Spleen (tissue), 7 donors: ENCODE measurements around the gene AQP12A.

Experiments used
- CTCF ChIP-seq, 11 experiments: fragments of 200-600 bp in 7 of 11; fragments of 450-650 bp in 4 of 11; sonication (generic) in 4 of 11; IDR thresholded peaks in 8 of 11; conservative IDR thresholded peaks in 3 of 11; 1 replicate in 7 of 11; 2 replicates in 4 of 11; pipeline versions ENCODE4 v1.4.0 to v1.8.0; 2016 to 2021; ENCODE audit warnings: antibody characterized with exemption in 11 of 11, inconsistent platforms in 4 of 11, mild to moderate bottlenecking in 1 of 11
- POLR2A ChIP-seq, 3 donors: fragments of 450-650 bp; IDR thresholded peaks; one replicate each; pipeline ENCODE4 v1.5.1; 2017; ENCODE audit warnings: antibody characterized with exemption in 3 of 3, mild to moderate bottlenecking in 1 of 3
- POLR2AphosphoS5 ChIP-seq, 3 donors: sonication (generic); formaldehyde crosslinking; IDR thresholded peaks; one replicate each; pipeline ENCODE4 v1.5.1; 2017; ENCODE audit warnings: antibody characterized with exemption in 3 of 3
- donor health status: DM: no; HTN: no; CAD: no; lungs with moderate emphysema.
- donor health status: DM: no; HTN: no; CAD: no.
- donor health status: DM: no; HTN: no; CAD: no.

DNA sequence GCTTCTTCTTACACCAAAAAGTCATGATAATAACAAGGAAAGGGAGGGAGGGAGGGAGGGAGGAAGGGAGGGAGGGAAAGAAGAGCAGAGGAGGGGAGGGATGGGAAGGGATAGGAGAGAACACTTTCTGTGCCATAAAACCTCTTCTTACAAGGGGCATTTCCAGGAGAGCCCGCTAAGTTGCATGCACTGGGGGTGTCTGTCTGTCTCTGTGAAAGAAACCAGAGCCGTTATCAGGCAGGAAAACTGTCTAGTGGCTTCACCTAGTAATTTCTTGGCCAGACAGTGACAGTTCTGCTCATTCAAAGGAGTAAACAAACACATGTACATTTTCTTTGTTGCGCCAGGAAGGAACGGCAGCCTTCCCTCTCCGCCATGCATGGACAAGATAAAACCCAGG is 45.8 kb downstream of the AQP12A start:
- TF ChIP-seq CTCF (IDR thresholded peaks at IDR 0.05 in 8 of 11, conservative IDR thresholded peaks at IDR 0.05 in 3 of 11), result no peak
- TF ChIP-seq POLR2A (IDR thresholded peaks at IDR 0.05), result no peak
- no peak for TF ChIP-seq POLR2AphosphoS5 (IDR thresholded peaks at IDR 0.05)
